Pancreas (tissue), 10 donors: ENCODE results near the gene SLC39A11. TPM values are rescaled to one million over a fixed set of nuclear protein-coding genes. Genes with fewer than 3 reads are reported as not detected.
"Not testable (repeated sequence)": the region's sequence is repeated elsewhere in the genome, so short reads cannot be mapped to it uniquely, and the experiment has no call there.

Experiments used
- ATAC-seq, 4 donors: fragments of 200-7000 bp; cut with Tn5 transposase; one replicate each; pipeline versions ENCODE4 v1.8.0 to v1.9.1; 2020; ENCODE audit warnings: mild to moderate bottlenecking in 4 of 4, moderate library complexity in 4 of 4
- DNase-seq, 6 donors: peaks; one replicate each; pipeline ENCODE4 v3.0.0-alpha.2; 2020
- FAIRE-seq: peaks from 2 replicates; lab custom pipeline; 2012; peaks lifted over from hg19 to GRCh38; lab: Jason Lieb, UNC
- H3K27ac ChIP-seq, 4 donors: fragments of 200-600 bp; sonication (generic); 1 replicate in 3 of 4; 2 replicates in 1 of 4; pipeline versions ENCODE4 v1.5.0 to v1.8.0; 2020
- H3K27me3 ChIP-seq, 4 donors: fragments of 200-600 bp; one replicate each; pipeline ENCODE4 v1.8.0; 2021
- H3K36me3 ChIP-seq, 3 donors: fragments of 200-600 bp; sonication (generic) in 1 of 3; one replicate each; pipeline versions ENCODE4 v1.5.0 to v1.8.0; 2020 to 2021
- H3K4me1 ChIP-seq, 3 donors: fragments of 200-600 bp; one replicate each; pipeline ENCODE4 v1.8.0; 2021
- H3K4me3 ChIP-seq, 4 donors: fragments of 200-600 bp; sonication (generic) in 2 of 4; one replicate each; pipeline versions ENCODE4 v1.5.0 to v1.8.0; 2020 to 2021
- H3K9me3 ChIP-seq, 4 donors: fragments of 200-600 bp; one replicate each; pipeline ENCODE4 v1.8.0; 2021
- CTCF ChIP-seq, 4 donors: fragments of 200-600 bp; sonication (generic) in 3 of 4; IDR thresholded peaks; one replicate each; pipeline versions ENCODE4 v1.5.0 to v1.8.0; 2021; ENCODE audit warnings: antibody characterized with exemption in 4 of 4
- WGBS, 2 donors: extraction: QIAGEN DNeasy Blood & Tissue Kit; methylation state at CpG; one replicate each; pipeline ENCODE4 v1.1.7; 2013; 5-methylcytosine and 5-hydroxymethylcytosine counted together
- intact Hi-C, 3 donors: fragments of 100-400 bp; cut with DNase I; formaldehyde crosslinking; loops; one replicate each; pipeline versions ENCODE4 v1.11.1 to v1.14.2; 2022
- polyA plus RNA-seq, 2 donors: library from polyadenylated mRNA; stranded (reverse); fragments of 200-250 nt; gene quantifications; one replicate each; pipeline ENCODE4 v1.2.3, GENCODE V29; 2013
- total RNA-seq, 6 donors: library from RNA; stranded (reverse); fragmentation: NEBNext Ultra II Directional in 4 of 6; extraction: Animal tissue kit (Norgen Biotek cat#: 25700) in 4 of 6; gene quantifications; one replicate each; pipeline versions ENCODE4 v1.2.1 to v1.2.4, GENCODE V29; 2021 to 2023
- donor health status: healthy with polysubstance abuse.
- donor health status: DM: no; HTN: no; CAD: no; lungs with moderate emphysema.
- donor health status: DM: no; HTN: no; CAD: no.
- donor health status: control.
- donor health status: control.
- donor health status: Bipolar disorder and iron deficiency.
- donor health status: DM: yes; HTN: yes; CAD: no.
- donor health status: DM: no; HTN: no; CAD: no.
- donor health status: DM: no; HTN: no; CAD: no.
- donor health status: DM: yes; HTN: yes; CAD: no.

SLC39A11 gene
- total and polyA plus RNA-seq, 8 donors, result 7.9 to 32.9 (median 19.9) TPM

GRCh38 chr17:72940496-72940895 lies 152.0 kb downstream of the SLC39A11 start:
- Histone ChIP-seq H3K4me3 (no peak overlapping the region), H3K36me3 (no peaks in the 10 kb centered on the region), H3K27ac (no peak overlapping the region), H3K4me1 (no peaks in the 10 kb centered on the region), H3K9me3 (no peaks in the 10 kb centered on the region), H3K27me3 (no peaks in the 10 kb centered on the region)
- WGBS, 2 donors, result 96 to 98% methylated on average over 11 of the region's 11 CpGs
- intact Hi-C loops, result no loop called here
- no peak for ATAC-seq
- no peak for TF ChIP-seq CTCF (IDR thresholded peaks at IDR 0.05)
- FAIRE-seq, result no peak
- no peak for DNase-seq

- Histone ChIP-seq H3K4me1 (no peaks in the 10 kb centered on the region), H3K27ac (no peak overlapping the region), H3K36me3 (no peaks in the 10 kb centered on the region), H3K9me3 (no peaks in the 10 kb centered on the region), H3K4me3 (no peak overlapping the region), H3K27me3 (no peaks in the 10 kb centered on the region)
- DNase-seq (no peak), FAIRE-seq (no peak), ATAC-seq (no peak)
- TF ChIP-seq CTCF (IDR thresholded peaks at IDR 0.05), result no peak
- intact Hi-C loops, result no loop called here
- WGBS, 2 donors, result 79 to 83% methylated on average over 3 of the region's 3 CpGs
Measured at GRCh38 chr17:72938482-72938881, 154.0 kb downstream of the SLC39A11 start.

GRCh38 chr17:72937707-72938106 lies 154.8 kb downstream of the SLC39A11 start:
- no peak for ATAC-seq
- Histone ChIP-seq H3K27ac (no peak overlapping the region), H3K36me3 (no peaks in the 10 kb centered on the region), H3K4me3 (no peak overlapping the region), H3K27me3 (no peaks in the 10 kb centered on the region), H3K4me1 (no peaks in the 10 kb centered on the region), H3K9me3 (no peaks in the 10 kb centered on the region)
- no peak for FAIRE-seq
- intact Hi-C loops, result no loop called here
- DNase-seq, result no peak
- WGBS, 2 donors, result 84 to 85% methylated on average over 5 of the region's 5 CpGs
- no peak for TF ChIP-seq CTCF (IDR thresholded peaks at IDR 0.05)

- 92 to 95% methylated on average over 8 of the region's 8 CpGs for WGBS, 2 donors
- FAIRE-seq, H3K36me3 ChIP-seq: not testable (repeated sequence)
Measured at GRCh38 chr17:72937254-72937653, 155.2 kb downstream of the SLC39A11 start.

GRCh38 chr17:72935984-72936383 lies 156.5 kb downstream of the SLC39A11 start:
- Histone ChIP-seq H3K27ac (no peak overlapping the region), H3K4me3 (no peak overlapping the region), H3K27me3 (no peaks in the 10 kb centered on the region), H3K36me3 (no peaks in the 10 kb centered on the region), H3K4me1 (no peaks in the 10 kb centered on the region), H3K9me3 (no peaks in the 10 kb centered on the region)
- FAIRE-seq, result no peak
- ATAC-seq, result no peak
- WGBS, 2 donors, result 94 to 97% methylated on average over 8 of the region's 8 CpGs
- DNase-seq, result no peak
- TF ChIP-seq CTCF (IDR thresholded peaks at IDR 0.05), result no peak
- intact Hi-C loops, result no loop called here

More at GRCh38 chr17:72937254-72937653, 155.2 kb downstream of the SLC39A11 start:
- H3K27ac ChIP-seq, H3K4me3 ChIP-seq, intact Hi-C loops, H3K4me1 ChIP-seq, H3K9me3 ChIP-seq, ATAC-seq, H3K27me3 ChIP-seq, DNase-seq: not testable (repeated sequence)
